GM11168 (cell line): ENCODE measurements around the gene NUP98.
"Not testable (repeated sequence)": the region's sequence is repeated elsewhere in the genome, so short reads cannot be mapped to it uniquely, and the experiment has no call there.

ENCODE experiments used
- in situ Hi-C: fragments of 300-500 bp; cut with MboI; formaldehyde crosslinking; loops from one replicate; pipeline ENCODE4 v1.12.0; 2022; ENCODE audit warnings: low sequenced_read_pairs; ENCODE audit not compliant: unreplicated experiment

Gene NUP98

GRCh38 chr11:3684129-3684818 is 113.1 kb downstream of the NUP98 start:
- in situ Hi-C loops = no loop called here

GRCh38 chr11:3683039-3683438 is 114.3 kb downstream of the NUP98 start:
- in situ Hi-C loops = no loop called here

DNA sequence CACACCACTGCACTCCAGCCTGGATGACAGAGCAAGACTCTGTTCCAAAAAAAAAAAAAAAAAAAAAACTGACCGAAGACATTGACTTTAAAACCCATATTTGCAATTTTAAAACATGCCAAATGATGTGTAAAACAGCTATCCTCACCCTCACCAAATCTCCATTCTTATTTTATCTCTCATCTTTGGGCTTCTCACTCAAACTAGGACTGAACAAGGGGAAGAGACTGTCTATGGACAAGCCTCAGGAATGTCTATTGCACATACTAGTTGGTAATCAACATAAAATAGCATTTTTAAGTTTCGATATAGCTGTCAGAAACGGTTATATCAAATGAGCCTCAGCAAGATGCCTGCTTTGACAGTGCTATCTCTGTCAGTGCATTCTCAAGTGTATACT is 118.3 kb downstream of the NUP98 start:
- in situ Hi-C loops = no loop called here

- in situ Hi-C loops = no loop called here
These were observed 121.4 kb downstream of the NUP98 start for GRCh38 chr11:3675971-3676370.

- in situ Hi-C loops = no loop called here
These were observed 123.2 kb downstream of the NUP98 start for GRCh38 chr11:3674189-3674588.

DNA sequence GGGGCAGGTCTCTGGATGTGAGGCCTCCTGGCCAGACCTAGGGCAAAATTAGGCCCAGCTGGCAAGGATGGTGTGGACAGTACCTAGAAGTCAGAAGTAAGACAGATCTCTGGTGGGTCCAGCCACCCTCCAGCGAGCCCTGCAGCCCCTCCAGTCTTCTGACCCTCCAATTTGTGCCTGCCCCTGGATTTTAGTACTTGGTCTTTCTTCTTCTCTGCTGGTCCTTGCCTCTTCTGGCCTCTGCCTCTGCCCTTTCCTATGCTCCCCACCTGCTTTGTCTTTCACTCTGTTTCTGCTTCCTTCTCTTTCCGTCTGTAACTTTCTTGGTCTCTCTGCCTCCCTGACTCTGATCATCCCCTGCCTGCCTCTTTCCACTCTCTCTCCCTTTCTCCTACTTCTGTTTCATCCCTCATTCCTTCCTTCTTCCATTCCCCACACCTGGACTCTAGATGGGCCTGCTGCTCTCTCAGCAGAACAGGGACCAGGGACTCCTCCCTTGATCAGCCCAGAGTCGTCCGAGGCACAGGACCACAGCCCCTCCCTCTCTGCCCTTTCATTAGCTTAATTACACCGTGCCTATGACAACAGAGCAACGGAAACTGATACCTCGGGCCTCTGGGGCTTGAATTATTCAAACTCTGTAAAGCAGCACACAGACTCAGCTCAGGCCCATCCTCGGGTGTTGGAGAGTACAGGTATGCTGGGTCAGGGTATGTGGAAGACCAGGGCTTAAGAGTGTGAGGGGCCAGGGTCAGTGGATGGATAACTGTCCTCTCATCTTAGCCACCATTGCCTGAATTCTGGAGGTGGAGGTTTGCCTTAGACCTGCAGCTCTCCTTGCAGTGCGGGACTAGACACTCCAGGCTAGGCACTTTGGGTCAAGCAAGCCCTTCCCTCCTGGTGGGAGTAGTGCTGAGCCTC is 125.8 kb downstream of the NUP98 start, which contains the start of gene CHRNA10:
TSS of gene CHRNA10 (minus strand) at position 51 of the 921 bp plus-strand sequence. CDS start 72 bp downstream, outside the sequence.
- in situ Hi-C loops = no loop called here

DNA sequence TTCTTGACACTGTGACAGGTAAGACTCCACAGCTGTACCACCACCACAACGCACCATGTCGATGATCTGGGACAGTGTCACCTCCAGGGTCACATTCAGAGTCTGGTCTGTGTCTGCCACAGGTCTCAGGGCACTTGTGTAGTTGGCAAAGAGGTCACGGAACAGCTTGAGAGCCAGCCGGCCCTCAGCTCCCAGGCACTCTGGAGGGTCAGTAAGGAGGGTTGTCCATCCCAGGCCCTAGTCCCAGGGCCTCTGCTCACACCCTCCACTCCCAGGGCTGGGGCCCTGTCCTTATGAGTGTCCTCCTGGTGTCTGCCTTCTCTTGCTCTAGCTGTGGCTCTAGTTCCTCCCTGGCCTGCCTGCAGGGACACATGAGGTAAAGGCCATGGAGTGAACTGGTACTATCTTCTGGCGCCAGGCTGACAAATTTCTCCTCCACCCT is 127.6 kb downstream of the NUP98 start:
- in situ Hi-C loops = no loop called here

- in situ Hi-C loops = no loop called here
These were observed 128.2 kb downstream of the NUP98 start for GRCh38 chr11:3669128-3669527.

GRCh38 chr11:3667149-3668035 is 130.0 kb downstream of the NUP98 start:
- in situ Hi-C loops = no loop called here

- in situ Hi-C loops = no loop called here
These were observed 131.3 kb downstream of the NUP98 start for GRCh38 chr11:3666023-3666530.

GRCh38 chr11:3665336-3666022 is 131.9 kb downstream of the NUP98 start:
- in situ Hi-C loops = no loop called here

GRCh38 chr11:3664032-3664630 is 133.2 kb downstream of the NUP98 start:
- in situ Hi-C loops = no loop called here

DNA sequence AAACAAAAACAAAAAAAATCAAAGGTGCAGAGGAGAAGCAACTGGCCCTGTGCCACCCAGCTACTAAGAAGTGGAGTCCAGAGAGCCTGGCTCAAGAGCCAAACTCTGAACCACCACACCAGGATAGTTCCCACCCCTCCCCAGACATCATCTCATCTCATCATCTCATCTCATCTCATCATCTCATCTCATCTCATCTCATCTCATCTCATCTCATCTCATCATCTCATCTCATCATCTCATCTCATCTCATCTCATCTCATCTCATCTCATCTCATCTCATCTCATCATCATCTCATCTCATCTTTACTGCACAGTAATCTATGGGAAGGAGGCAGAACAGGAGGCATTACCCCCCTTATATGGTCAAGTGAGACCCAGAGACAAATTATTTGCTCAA is 134.5 kb downstream of the NUP98 start:
- in situ Hi-C loops = no loop called here

DNA sequence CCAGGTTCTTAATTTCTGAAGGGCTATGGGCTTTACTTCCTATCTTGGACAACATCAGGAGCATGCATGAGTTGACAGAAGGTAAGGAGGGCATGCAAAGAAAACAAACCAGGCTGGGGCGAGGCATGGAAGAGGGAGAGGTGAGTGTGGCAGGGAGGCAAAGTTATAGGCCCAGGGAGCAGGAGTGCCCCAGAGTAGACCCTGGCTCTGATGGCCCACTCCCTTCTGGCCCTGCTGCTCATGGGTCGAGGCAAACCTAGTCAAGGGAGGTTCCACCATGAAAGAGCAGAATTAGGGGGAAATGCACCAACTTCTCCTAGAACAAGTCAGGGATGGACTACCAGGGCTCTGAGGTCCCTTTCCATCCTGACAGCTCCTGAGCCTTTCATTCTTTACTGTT is 136.4 kb downstream of the NUP98 start:
- in situ Hi-C loops = no loop called here

- in situ Hi-C loops = no loop called here
These were observed 137.5 kb downstream of the NUP98 start for GRCh38 chr11:3659595-3660515.

DNA sequence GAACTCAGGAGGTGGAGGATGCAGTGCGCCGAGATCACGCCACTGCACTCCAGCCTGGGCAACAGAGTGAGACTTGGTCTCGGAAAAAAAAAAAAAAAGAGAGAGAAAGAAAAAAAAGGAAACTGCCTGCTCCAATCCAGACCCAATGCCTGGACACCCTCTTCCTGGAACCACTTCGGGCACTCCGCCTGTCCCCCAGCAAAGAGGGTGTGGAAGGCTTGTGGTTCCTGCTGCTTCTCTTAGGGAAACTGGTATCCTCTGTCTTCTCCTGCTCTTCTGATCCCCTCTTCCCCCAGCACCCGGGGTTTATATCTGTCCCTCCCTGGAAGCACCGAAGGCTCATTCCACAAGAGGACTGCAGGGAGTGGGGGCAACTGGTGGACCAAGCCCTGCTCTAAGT is 139.1 kb downstream of the NUP98 start:
- in situ Hi-C loops = no loop called here

DNA sequence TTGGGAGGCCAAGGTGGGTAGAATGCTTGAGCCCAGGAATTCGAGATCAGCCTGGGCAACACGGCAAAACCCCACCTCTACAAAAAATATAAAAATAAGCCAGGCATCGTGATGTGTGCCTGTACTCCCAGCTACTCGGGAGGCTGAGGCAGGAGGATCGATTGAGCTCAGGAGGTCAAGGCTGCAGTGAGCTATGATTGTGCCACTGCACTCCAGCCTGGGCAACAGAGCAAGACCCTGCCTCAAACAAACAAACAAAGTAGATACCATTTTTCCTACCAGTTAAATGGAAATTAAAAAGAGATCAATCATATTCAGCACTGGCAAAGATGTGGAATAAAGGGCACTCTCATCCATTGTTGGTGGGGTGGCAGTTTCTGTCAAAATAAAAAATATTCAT is 140.0 kb downstream of the NUP98 start:
- in situ Hi-C loops = not testable (repeated sequence)

- in situ Hi-C loops = no loop called here
These were observed 141.8 kb downstream of the NUP98 start for GRCh38 chr11:3655547-3655946.
